Kidney glomerular epithelial cell (primary cell): ENCODE results near the gene CDNF.
"Not testable (repeated sequence)": the region's sequence is repeated elsewhere in the genome, so short reads cannot be mapped to it uniquely, and the experiment has no call there.

Experiments
- DNase-seq: peaks from one replicate; lab custom pipeline; 2025; lab: John Stamatoyannopoulos, UW

Gene CDNF

GRCh38 chr10:14837757-14838581, at the start of gene CDNF, which contains the start of the genes HSPA14 and MSANTD7:
CDNF (minus strand) TSS chr10:14838037; CDS start chr10:14837946, 91 bp downstream.
HSPA14 (plus strand) TSS chr10:14838306; CDS start chr10:14838403, 97 bp downstream.
MSANTD7 (plus strand) TSS chr10:14838306; CDS start chr10:14842285, 3,979 bp downstream.
- peak; percentile 99 for DNase-seq

GRCh38 chr10:14884082-14884481, 46.2 kb upstream of the CDNF start:
- DNase-seq: no peak

- DNase-seq: peak; percentile 18
Observed at GRCh38 chr10:14880229-14880628, 42.4 kb upstream of the CDNF start.

- no peak for DNase-seq
Observed at GRCh38 chr10:14879928-14880193, 42.0 kb upstream of the CDNF start.

DNA sequence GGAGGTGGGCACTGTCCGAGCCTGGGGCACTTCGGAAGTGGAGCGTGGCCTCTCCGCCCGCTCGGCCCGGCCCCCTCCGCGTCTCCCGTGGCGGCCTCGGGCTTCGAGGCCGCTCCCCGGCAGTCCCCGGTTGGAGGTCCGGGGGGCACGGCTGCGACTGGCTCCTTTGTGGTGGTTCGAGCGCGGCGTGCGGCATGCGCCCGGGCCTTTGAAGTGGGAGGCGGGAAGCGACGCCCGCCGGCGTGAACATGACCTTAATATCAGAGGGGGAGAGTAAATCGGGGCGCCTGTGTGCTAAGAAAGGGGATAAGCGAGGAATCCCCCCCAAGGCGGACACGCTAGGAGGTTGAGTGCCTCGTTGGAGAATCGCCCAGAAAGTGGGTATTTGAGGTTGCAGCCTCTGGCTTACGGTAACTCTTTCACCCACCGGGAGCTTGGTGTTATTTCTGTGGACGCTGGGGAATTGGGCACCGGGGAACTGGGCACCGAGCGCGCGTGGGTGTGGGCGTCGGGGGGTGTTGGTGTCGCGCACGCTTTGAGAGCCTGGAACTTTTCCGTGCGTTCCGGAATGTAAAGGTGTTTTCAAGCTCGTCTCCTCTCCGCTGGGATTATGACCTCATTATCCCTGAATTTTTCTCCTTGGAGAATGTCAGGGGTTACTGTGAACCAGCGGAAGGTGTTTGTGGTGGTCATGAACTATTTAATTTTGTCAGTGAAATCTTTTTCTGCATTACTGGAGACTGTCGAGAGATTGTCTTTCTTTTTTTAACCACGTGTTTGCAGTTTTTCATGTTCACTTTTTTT, 41.5 kb upstream of the CDNF start:
- DNase-seq: no peak

- DNase-seq: peak; percentile 87
Observed at GRCh38 chr10:14878266-14879123, 40.7 kb upstream of the CDNF start, which contains the start of gene SUV39H2. SUV39H2 (plus strand) TSS chr10:14878866; CDS start chr10:14878889, 23 bp downstream.

- DNase-seq: no peak
Observed at GRCh38 chr10:14876764-14877163, 38.9 kb upstream of the CDNF start.

GRCh38 chr10:14875941-14876340, 38.1 kb upstream of the CDNF start:
- no peak for DNase-seq

- DNase-seq: no peak
Observed at GRCh38 chr10:14873090-14873760, 35.4 kb upstream of the CDNF start.

- not testable (repeated sequence) for DNase-seq
Observed at GRCh38 chr10:14864871-14865270, 27.0 kb upstream of the CDNF start.

DNA sequence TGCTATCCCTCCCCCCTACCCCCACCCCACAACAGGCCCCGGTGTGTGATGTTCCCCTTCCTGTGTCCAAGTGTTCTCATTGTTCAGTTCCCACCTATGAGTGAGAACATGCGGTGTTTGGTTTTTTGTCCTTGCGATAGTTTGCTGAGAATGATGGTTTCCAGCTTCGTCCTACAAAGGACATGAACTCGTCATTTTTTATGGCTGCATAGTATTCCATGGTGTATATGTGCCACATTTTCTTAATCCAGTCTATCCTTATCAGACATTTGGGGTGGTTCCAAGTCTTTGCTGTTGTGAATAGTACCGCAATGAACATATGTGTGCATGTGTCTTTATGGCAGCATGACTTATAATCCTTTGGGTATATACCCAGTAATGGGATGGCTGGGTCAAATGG, 26.6 kb upstream of the CDNF start:
- not testable (repeated sequence) for DNase-seq

DNA sequence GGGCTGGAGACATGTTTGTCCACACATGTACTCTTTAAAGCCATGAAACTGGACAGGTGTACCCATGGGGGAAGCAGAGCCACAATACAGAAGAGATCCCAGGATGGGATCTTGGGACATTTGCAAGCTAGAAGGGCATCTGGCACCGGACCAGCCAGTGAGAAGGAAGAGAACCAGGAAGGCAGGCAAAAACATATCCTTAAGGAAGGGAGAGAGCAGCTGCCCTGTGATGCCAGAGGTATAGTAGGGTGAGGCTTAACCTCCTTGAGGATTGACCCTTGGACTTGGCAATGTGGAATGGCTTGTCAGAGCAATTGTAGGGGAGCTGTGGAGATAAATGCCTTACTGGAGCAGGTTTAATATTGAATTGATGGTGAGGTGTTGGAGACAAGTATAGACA, 23.0 kb upstream of the CDNF start:
- no peak for DNase-seq

DNA sequence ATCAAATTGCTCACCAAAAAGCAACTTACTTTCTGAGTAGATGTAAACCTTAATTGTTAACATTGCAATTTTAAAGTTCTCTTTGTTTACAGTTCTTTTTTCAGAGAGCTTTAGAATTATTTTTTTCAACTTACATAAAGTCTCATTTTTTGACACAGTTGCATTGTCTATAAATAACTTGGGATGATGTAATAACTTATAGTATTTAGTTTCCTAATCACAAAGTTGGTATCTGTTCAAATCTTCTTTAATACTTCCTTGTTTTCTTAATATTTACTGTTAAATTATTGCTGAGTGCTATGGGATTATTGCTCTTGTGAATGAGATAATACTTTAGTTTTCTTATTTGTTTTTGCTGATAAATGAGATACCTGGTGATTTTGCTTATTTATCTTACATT, 21.9 kb upstream of the CDNF start:
- no peak for DNase-seq

DNA sequence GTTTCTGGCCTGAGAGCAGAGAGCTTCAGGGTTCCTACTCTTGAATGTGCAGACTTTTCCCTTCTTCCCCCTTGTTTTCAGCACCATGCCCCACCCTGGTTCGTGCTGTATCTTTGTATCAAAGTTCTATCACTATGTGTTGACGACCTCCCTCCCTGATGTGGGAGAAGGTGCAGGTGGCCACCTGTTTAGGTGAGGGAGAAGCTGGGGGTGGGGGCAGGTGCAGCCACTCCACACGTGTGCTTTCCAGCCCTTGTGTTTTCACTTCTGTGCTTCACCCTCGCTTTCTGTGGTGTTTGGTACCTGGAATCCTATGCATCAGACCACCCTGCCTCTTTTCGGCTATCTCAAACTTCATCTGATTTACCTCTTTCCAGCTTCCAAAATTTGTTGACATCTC, 21.2 kb upstream of the CDNF start:
- no peak for DNase-seq

GRCh38 chr10:14858338-14858960, 20.6 kb upstream of the CDNF start:
- DNase-seq: no peak

GRCh38 chr10:14855453-14855852, 17.6 kb upstream of the CDNF start:
- DNase-seq: no peak

DNA sequence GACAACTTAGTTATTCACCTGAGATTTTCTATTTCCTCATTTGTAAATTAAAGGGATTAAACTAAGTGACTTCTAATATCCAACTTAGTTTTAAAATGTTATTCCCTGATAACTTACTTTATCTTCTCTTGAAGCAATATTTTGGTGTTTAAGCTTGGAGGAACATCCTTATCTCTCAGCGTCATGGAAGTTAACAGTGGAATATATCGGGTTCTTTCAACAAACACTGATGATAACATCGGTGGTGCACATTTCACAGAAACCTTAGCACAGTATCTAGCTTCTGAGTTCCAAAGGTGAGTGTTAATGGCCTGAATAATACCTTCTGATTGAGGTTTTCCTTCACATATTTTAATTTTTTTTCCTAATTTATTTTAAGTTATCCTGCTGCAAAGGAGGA, 14.4 kb upstream of the CDNF start:
- DNase-seq: no peak

- no peak for DNase-seq
Observed at GRCh38 chr10:14844948-14845347, 7.1 kb upstream of the CDNF start.

- no peak for DNase-seq
Observed at GRCh38 chr10:14843327-14843988, 5.6 kb upstream of the CDNF start.

DNA sequence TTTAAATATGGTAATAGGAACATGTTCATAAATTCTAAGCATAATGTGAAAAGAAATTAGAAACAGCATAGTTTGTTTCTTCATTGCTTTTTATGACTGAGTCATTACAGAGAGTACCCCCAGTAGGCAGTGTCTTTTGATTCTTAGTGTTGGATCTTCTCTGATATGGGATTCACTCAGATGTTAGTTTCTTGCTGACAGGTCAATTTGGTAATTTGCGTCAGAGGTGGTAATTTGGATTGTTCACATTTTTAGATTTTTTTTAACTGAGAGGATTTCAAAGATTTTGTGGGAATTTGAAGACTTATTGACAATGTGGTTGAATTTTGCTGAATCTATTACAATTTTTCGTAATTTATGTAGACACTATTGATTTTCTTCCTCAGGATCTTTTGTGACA, 2.3 kb upstream of the CDNF start:
- DNase-seq: no peak

DNA sequence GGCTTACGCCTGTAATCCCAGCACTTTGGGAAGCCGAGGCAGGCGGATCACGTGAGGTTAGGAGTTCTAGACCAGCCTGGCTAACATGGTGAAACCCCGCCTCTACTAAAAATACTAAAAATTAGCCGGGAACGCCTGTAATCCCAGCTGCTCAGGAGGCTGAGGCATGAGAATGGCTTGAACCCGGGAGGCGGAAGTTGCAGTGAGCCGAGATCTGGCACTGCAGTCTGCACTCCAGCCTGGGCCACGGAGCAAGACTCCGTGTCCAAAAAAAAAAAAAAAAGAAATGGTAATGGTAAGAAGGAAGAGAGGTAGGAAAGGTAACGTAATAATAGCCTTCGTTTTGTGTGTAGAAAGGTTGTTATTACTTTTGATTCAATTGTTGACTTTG, 1.5 kb upstream of the CDNF start:
- no peak for DNase-seq
